Measurements from ENCODE around the gene PCBP1.
"Not testable (repeated sequence)": the region's sequence is repeated elsewhere in the genome, so short reads cannot be mapped to it uniquely, and the experiment has no call there.

The PCBP1 gene

DNA sequence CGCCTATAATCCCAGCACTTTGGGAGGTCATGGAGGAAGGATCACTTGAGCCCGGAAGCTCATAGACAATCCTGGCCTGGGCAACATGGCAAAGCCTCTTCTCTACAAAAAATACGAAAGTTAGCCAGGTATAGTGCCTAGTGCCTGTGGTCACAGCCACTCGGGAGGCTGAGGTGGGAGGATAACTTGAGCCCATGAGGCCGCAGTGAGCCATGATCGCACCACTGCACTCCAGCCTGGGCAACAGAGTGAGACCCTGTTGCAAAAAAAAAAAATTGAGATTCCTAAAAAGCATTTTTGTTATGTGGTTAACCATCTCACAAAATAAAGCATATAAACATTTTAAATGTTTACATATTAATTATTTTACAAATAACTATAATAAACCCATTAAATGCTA is 13.9 kb downstream of the PCBP1 start:
- no peak for DNase-seq

DNA sequence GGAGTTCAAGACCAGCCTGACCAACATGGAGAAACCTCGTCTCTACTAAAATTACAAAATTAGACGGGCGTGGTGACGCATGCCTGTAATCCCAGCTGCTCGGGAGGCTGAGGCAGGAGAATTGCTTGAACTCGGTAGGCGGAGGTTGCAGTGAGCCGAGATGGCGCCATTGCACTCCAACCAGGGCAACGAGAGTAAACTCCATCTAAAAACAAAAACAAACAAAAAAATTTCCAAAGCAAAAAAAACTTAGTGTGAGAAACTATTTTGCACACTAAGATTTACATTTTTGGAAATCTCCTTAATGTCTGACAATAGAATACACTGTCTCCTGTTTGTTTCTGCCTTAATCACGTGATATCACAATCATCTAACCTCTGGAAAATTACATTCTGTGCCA is 14.4 kb downstream of the PCBP1 start:
- DNase-seq: not testable (repeated sequence)

DNA sequence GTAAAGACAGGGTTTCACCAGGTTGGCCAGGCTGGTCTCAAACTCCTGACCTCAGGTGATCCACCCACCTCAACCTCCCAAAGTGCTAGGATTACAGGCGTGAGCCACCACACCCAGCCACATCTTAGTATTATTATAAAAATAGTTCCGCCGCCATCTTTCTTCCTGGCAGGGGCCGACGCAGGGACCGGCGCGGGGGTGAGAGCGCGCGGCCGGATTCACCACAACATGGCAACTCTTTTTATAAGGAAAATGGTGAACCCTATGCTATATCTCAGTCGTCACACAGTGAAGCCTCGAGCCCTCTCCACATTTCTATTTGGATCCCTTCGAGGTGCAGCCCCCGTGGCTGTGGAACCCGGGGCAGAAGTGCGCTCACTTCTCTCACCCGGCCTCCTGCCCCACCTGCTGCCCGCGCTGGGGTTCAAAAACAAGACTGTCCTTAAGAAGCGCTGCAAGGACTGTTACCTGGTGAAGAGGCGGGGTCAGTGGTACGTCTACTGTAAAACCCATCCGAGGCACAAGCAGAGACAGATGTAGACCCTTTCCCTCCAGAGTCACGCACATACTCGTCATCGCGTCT is 15.1 kb downstream of the PCBP1 start:
- not testable (repeated sequence) for DNase-seq

DNA sequence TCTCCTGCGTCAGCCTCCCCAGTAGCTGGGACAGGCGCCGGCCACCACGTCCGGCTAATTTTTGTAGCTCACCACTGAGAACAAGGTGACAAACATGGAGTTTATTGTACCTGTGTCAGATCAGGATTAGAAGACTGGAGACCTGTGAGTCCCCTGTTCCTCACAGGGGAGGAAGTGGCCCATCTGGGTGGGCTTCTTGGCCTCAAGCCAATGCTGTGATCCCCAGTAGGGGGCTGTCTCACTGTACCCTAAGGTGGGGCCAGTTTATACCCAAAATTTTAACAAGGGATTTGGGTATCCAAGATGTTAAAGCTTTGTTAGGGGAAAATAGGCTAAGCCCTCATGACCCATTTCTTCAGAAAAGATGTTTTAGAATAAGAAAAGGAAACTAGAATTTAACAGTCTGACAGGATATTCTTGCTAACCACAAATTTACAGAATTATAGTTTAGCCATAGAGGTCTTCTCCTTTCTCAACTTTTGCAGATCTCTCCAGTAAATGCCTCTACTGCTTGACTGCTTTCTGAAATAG is 16.3 kb downstream of the PCBP1 start:
- DNase-seq: peak; percentile 53

DNA sequence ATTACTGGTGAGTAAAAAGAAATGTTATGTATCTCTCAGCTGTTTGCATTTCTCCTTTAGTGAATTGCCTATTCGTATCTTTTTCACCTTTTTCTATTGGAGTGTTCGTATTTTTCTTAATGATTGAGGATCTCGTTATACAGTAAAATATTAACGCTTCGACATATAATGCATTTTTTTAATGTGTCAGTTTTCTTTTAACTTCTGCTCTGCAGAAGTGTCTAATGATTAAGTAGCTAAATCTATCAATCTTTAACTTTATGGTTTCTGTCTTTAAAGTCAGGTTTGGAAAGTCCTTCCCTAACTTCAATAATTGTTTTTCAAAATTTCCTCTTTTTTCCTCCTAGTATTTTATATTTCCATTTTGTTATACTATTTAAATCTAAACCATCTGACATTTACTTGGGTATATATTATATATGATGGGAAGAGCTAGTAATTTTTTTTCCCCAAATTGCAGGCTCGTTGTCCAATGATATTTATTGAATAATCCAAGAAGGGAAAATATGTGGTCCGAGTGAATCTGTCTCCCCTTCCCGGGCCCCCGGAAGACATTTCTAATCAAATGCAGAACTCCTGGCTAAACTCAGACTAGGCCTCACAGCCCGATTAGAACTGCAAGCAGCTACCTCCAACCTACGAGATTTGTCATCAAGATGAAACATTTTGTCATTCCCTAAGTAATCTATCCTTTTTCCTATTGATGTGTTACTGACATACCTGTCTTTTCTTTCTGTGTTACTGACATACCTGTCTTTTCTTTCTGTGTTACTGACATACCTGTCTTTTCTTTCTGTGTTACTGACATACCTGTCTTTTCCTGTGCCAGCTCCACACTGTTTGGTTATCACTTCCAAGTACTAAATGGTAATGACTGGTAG is 17.2 kb downstream of the PCBP1 start:
- DNase-seq: peak; percentile 65

DNA sequence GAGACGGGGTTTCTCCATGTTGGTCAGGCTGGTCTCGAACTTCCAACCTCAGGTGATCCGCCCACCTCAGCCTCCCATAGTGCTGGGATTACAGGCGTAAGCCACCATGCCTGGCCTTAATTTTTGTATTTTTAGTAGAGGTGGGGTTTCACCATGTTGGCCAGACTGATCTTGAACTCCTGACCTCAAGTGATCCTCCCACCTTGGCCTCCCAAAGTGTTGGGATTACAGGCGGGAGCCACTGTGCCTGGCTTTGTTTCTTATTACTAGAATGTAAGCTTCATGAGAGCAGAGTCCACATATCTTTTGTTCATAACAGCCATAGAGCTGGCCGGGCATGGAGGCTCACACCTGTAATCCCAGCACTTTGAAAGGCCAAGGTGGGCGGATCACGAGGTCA is 18.9 kb downstream of the PCBP1 start:
- DNase-seq: not testable (repeated sequence)

DNA sequence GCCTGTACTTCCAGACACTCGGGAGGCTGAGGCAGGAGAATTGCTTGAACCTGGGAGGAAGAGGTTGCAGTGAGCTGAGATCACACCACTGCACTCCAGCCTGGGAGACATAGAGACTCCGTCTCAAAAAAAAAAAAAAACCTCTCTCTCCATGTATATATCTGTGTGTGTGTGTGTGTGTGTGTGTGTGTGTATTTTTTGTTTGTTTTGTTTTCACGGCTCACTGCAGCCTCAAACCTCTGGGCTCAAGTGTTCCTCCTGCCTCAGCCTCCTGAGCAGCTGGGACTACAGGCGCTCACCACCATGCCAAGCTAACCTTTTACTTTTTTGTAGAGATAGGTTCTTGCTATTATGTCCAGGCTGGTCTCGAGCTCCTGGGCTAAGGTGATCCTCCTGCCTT is 23.1 kb downstream of the PCBP1 start:
- DNase-seq: not testable (repeated sequence)

DNA sequence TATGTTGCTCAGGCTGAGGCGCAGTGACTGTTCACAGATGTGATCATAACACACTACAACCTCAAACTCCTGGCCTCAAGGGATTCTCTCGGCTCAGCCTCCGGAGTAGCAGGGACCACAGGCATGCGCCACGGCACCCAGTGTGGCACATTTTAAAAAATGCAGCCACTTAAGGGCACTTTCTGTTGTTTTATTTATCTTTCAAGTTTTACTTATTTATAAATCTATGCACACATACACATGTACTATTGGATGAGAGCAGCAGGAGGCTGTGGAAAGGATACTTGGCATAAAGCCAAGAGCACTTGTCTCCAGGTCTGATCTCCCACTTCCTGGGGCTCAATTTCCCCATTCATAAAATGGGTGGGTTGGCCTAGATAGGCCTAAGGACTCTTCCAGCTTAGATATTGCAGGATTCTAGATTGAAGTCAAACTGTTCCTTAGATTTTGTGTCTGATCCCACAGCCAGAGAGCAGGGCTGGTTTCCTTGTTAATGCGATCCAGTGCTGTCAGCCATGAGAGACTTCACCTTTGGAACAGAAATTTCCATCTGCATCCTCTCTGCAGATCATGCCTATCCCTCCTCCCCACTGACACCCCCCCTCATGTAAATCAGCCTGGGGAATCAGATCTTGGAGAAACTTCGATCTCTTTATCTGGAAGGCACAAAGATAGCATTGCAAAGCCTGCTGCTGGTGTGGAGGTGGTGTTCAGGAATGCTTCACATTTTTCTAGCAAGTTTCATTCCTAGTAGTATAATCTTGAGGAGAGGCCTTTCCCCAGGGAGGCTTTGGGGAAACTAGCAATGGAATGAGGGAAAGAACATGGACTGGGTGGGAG is 24.7 kb downstream of the PCBP1 start:
- no peak for DNase-seq

DNA sequence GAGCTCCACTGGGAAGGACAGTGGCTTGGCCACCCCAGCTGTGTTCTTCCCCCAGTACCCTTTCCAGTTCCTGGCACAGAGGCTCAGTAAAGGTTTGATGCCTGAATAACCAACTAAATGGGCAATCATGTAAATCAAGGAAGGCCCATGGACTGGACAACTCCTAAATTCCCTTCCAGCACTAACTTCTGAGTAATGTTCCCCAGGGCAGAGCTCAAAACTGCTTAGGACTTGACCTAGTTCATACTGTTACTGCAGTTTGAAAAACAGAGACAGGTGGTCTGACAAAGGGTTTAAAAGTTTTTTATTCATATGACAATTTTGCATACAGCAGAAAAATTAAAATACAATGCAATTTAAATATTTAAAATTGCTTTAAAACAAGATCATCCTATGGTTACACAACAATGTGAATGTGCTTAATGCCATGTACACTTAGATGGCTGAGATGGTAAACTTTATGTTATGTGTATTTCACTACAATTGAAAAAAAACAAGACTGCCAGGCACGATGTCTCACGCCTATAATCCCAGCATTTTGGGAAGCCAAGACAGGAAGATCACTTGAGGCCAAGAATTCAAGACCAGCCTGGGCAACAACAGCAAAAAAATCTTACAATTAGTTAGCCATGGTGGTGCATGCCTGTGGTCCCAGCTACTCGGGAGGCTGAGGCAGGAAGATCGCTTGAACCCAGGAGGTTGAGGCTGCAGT is 26.2 kb downstream of the PCBP1 start:
- no peak for DNase-seq

DNA sequence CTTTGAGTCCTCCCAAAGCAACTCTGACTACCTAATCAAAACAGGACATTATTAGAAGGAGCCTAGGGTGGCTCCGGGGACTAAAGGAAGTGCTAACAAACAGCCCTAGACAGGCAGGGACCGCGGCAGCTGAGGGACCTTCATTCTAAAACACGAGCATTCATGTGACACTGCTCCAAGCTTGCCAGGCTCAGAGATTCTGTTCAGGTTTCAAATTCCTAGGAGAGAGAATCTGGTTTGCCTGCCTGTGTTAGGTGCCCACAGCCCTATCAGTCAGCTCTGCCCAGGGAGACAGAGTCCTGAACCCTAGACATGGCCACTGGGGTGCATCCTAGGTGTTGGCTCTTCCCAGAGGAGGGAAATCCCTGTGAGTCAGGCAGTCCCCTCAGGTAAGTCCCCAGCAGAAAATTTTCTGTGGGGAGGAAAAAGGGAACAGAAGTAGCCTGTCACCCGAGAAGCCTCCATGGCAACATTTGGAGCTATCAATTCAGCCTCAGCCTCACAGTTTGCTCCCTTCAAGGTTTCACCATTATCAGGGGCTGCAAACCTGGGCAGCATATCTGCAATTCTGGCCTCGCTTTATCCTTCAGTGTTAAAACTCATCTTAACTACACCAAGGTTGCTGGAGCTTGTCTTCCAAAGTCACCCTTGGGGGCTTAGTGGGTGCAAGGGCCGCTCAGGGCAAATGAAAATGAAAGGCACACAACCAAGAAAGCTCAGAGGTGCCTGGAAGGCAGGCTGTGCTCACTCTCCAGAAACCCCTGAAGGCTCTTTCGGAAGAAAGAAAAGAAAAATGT is 28.6 kb downstream of the PCBP1 start:
- no peak for DNase-seq

DNA sequence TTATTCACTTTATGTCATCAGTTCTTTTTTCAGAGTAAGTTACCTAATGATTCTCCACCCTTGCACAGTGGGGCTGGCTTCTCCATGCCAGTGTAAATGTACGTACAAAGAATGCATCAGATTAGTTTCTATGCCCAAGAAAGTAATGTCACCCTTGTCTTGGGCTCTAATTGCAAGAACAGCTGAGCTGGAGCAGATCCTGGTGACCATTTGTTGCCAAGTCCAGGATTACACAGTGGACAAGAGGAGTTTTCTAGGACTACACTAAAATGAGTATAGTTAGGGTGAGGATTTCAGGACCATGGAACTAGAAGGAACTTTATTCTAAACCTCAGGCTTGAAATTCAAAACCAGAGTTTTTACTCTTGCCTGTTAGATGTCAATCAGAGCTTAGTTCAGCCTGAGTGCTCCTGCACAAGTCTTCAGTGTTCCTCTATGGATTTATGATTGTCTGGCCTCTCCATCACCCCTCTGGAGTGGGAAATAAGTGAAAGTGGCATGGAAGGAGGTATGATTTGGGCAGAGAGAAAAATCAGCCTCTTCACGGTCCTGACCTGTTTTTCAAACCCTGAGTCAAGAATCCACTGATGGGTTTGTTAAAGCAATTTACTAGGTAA is 29.8 kb downstream of the PCBP1 start:
- no peak for DNase-seq

DNA sequence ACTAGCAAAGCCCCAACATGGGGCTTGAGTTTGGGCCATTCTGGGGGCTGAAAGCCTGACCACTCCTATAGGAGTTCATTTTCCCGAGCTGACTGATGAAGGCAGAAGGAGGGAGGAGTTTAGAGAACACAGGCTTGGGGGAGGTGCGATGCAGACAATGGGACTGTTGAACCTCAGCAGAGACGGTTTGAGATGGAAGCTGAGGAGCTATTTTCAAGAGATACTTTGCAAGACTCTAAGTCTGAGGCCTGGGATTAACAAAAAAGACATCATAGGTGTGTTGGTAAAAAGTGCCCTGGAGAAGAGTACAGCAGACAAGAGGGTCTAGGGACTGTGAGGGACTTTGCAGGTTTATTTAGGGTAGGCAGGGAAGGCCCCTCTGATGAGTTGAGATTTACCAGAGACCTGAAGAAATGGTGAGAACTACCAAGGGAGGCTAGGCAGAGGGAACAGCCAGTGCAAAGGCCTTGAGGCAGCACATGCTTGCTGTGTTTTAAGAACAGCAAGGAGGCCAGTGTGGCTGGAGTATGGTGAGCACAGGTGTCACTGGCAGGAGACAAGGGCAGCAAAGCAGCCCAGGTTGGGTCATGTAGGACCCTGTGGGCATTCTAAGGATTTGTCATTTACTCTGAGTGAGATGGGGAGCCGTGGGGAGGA is 31.6 kb downstream of the PCBP1 start:
- no peak for DNase-seq

DNA sequence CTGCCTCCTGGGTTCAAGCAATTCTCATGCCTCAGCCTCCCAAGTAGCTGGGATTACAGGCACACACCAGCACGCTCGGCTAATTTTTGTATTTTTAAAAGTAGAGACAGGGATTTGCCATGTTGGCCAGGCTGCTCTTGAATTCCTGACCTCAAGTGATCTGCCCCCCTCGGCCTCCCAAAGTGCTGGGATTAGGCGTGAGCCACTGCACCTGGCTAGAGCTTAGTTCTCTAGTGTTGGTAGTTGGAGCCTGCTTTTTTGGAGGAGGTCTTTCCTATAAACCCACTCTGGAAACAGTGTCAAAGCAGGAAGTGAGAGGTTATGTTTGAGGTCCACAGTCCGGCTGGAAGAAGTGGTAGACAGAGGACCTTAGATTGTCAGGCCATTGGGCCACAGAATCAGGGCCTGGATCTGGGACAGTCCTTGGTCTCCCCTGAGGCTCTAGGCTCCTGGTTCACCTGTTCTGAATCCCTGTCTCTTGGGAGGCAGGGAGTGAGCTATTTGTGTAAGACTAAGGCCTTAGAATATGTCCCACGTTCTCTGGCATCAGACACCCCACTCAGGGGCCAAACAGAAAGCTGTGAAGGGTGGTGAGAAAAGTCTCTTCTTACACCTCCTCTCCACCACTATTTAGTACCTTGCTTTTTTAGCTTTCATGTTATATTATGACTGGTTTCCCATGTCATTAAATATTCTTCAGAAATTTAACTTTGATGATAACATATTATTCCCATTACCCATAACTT is 34.5 kb downstream of the PCBP1 start:
- DNase-seq: no peak

DNA sequence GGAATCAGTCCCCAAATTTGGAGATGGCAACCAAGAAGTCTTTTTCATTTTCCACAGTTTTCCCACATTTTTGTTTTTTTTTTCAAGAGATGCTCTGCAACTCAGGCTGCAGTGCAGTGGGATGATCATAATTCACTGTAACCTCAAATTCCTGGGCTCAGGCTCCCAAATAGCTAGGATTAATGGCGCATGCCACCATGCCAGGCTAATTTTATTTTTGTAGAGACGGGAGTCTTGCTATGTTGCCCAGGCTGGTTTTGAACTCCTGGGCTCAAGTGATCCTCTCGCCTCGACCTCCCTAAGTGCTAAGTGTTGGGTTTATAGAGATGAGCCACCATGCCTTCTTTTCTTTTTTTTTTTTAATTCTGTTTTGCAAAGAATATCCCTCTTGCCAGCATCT is 35.2 kb downstream of the PCBP1 start:
- no peak for DNase-seq

DNA sequence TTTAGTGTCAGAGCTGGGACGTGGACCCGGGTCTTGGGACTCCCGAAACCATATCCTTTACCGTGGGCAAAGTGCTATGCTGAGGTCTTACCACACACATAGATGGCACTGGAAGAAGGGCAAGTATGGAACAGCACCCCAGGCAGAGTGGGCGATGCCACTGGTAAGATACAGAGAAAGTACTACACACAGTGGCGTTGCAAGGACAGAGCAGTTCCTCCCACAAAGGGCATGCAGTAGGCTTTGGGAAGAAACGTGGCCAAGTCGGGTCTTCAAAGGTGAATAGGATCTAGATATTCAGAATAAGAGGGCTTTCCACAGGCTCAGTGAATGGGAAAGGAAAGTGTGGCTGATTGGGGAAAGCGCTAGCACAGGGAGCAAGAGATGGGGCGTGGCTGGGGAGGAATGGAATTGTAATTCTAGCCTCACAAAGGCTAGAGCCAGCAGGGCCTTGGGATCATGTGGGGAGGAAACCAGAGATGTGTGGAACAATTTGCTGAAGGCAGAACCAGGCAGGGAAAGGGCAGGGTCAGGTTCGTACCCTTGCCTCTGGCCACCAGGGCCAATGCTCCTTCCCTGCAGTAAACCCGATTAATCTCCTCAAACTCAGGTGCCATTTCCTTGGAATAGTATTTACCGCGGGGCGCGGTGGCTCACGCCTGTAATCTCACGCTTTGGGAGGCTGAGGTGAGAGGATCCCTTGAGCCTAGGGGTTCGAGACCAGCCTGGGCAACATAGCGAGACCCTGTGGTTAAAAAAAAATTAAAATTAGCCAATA is 36.0 kb downstream of the PCBP1 start:
- no peak for DNase-seq

DNA sequence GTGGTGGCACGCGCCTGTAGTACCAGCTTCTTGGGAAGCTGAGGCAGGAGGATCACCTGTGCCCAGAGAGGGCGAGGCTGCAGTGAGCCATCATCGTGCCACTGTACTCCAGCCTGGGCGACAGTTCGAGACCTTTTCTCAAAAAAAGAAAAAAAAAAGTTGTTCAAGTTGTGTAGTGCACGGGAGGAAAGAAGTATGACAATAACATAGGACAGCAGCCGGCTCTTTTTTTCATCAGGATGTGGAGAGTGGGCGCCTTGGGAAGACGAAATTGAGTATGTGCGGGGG is 36.5 kb downstream of the PCBP1 start:
- DNase-seq: no peak

DNA sequence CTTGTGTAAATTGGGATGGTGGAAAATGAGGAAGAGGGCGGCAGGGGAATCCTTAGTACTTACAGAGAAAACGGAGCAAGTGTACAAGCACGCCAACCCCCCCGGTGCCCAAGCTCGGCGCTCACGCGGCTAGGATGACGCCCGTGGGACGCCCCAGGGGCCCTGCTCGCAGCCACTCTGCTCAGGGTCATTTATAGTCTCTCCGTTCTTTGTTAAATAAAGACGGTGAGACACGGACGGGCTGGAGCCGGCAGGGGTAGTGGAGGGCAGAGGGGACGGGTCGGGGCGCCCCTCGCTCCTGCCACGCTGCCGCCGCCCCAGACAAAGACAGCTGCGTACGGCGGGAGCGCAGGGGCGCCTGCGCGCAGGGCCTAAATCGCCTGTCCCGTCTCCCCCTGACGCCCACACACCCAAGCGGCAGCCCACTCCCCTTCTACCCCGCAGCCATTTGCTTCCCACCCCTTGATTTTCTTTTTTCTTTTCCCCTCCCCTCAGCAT is 37.8 kb downstream of the PCBP1 start:
- peak; percentile 71 for DNase-seq

DNA sequence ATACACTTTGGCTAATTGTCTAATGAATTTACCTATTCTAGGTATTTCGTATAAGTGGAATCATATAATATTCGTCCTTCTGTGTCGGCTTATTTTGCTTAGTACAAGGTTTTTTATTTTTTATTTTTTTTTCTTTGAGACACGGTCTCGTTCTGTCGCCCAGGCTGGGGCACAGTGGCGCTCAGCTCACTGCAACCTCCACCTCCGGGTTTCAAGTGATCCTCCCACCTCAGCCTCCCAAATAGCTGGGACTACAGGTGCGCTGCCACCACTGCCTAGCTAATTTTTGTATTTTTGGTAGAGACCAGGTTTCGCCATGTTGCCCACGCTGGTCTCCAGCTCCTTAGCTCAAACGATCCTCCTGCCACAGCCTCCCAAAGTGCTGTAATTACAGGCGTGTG is 38.2 kb downstream of the PCBP1 start:
- no peak for DNase-seq

DNA sequence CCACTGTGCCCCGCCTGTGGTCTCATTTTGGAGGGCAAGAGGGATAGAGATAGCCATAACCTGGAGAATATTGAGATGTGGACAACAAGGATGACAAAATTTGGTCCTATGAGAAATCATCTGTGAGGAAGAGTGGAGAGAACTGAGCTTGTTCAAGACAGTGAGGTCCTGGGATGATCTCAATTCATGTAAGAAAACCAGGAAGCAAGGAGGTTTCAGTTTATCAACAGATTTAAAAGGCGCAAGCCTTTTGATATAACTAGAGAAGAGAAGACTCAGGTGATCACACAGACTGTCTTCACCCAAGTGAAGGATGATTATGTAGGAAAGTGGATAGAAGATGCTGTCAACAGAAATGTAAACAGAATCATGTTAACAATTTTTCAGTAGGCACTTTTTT is 39.1 kb downstream of the PCBP1 start:
- DNase-seq: no peak

All from CD4-positive, alpha-beta T cell treated with Interleukin-21 for 1 hour (primary cell).